Gastrocnemius medialis (tissue), 4 donors: ENCODE results near the gene ASIC3. TPM values are rescaled to one million over a fixed set of nuclear protein-coding genes. Genes with fewer than 3 reads are reported as not detected.
"Not testable (repeated sequence)": the region's sequence is repeated elsewhere in the genome, so short reads cannot be mapped to it uniquely, and the experiment has no call there.

Source experiments
- ATAC-seq, 2 donors: fragments of 150-250 bp; one replicate each; pipeline ENCODE4 v1.9.1; 2016
- DNase-seq, 2 donors: peaks; one replicate each; pipeline ENCODE4 v3.0.0-alpha.2; 2019
- H3K27ac ChIP-seq, 4 donors: fragments of 200-600 bp; sonication (generic); 1 replicate in 1 of 4; 2 replicates in 3 of 4; pipeline ENCODE4 v1.5.1; 2016 to 2018; ENCODE audit warnings: mild to moderate bottlenecking in 2 of 4, moderate library complexity in 1 of 4
- H3K27me3 ChIP-seq, 3 donors: fragments of 200-600 bp; sonication (generic) in 2 of 3; 1 replicate in 1 of 3; 2 replicates in 2 of 3; pipeline versions ENCODE4 v1.5.1 to v1.6.0; 2016 to 2019; ENCODE audit warnings: mild to moderate bottlenecking in 1 of 3, moderate library complexity in 1 of 3
- H3K36me3 ChIP-seq, 2 donors: fragments of 200-600 bp; sonication (generic) in 1 of 2; one replicate each; pipeline ENCODE4 v1.5.1; 2017 to 2018
- H3K4me1 ChIP-seq, 2 donors: fragments of 200-600 bp; sonication (generic) in 1 of 2; one replicate each; pipeline ENCODE4 v1.5.1; 2016 to 2017; ENCODE audit warnings: mild to moderate bottlenecking in 2 of 2
- H3K4me3 ChIP-seq, 4 donors: fragments of 200-600 bp; sonication (generic) in 3 of 4; 1 replicate in 1 of 4; 2 replicates in 3 of 4; pipeline ENCODE4 v1.5.1; 2016 to 2019; ENCODE audit warnings: mild to moderate bottlenecking in 2 of 4
- H3K9me3 ChIP-seq, 3 donors: fragments of 200-600 bp; sonication (generic) in 2 of 3; 1 replicate in 1 of 3; 2 replicates in 2 of 3; pipeline ENCODE4 v1.5.1; 2016 to 2019
- CTCF ChIP-seq, 5 experiments: fragments of 450-650 bp in 3 of 5; fragments of 200-600 bp in 2 of 5; sonication (generic) in 2 of 5; IDR thresholded peaks in 4 of 5; conservative IDR thresholded peaks in 1 of 5; 1 replicate in 4 of 5; 2 replicates in 1 of 5; pipeline ENCODE4 v1.5.1; 2016 to 2019; ENCODE audit warnings: antibody characterized with exemption in 5 of 5, mild to moderate bottlenecking in 3 of 5, moderate library complexity in 3 of 5
- POLR2A ChIP-seq, 2 donors: fragments of 450-650 bp; IDR thresholded peaks; one replicate each; pipeline ENCODE4 v1.6.1; 2017; ENCODE audit warnings: antibody characterized with exemption in 2 of 2, mild to moderate bottlenecking in 2 of 2, moderate library complexity in 2 of 2
- in situ Hi-C, 4 donors: fragments of 200-750 bp; cut with MboI; loops; one replicate each; pipeline versions ENCODE4 v1.15.0 to v1.8.0; 2017; ENCODE audit warnings: low sequenced_read_pairs in 4 of 4
- intact Hi-C: fragments of 100-400 bp; cut with DNase I; formaldehyde crosslinking; loops from one replicate; pipeline ENCODE4 v1.15.1; 2023; ENCODE audit warnings: low total_unique reads
- total RNA-seq, 4 donors: library from RNA; depleted of rRNA; stranded (reverse); fragments of >200 nt; gene quantifications; one replicate each; pipeline versions ENCODE4 v1.1.0 to v1.2.3, GENCODE V29; 2016

ASIC3 gene
- total RNA-seq, 4 donors from 2014 or later: 0.72 to 11.0 (median 2.5) TPM

GRCh38 chr7:151023232-151023631 is 25.1 kb upstream of the ASIC3 start:
- Histone ChIP-seq H3K9me3 (no peaks in the 10 kb centered on the region), H3K4me3 (no peak overlapping the region), H3K4me1 (peaks cover 0 to 5% of the 10 kb centered on the region in 2 donors), H3K27me3 (peaks cover 7 to 17% (median 14%) of the 10 kb centered on the region in 3 donors), H3K36me3 (no peaks in the 10 kb centered on the region), H3K27ac (no peak overlapping the region)
- no peak for TF ChIP-seq POLR2A (IDR thresholded peaks at IDR 0.05)
- no peak for TF ChIP-seq CTCF (IDR thresholded peaks at IDR 0.05 in 4 of 5, conservative IDR thresholded peaks at IDR 0.05 in 1 of 5)
- ATAC-seq (no peak), DNase-seq (no peak)
- intact Hi-C loops (loop anchor here (10.0 kb wide), 1 partner anchor 618 kb away; a partner anchor contains a TSS), in situ Hi-C loops (loop anchor here in 1 of 4 donors (10.0 kb wide), 1 partner anchor 82 kb away; no protein-coding TSS in a partner anchor)

GRCh38 chr7:151024435-151025056 is 23.8 kb upstream of the ASIC3 start, which contains the start of gene ATG9B:
TSS of gene ATG9B (minus strand) at chr7:151024494. CDS start at chr7:151024423, 71 bp downstream.
- intact Hi-C loops (loop anchor here (5.0 to 10.0 kb wide), 4 partner anchors 148 to 620 kb away; partner anchors contain the start of genes ASB10 and SMARCD3), in situ Hi-C loops (loop anchor here in 1 of 4 donors (10.0 kb wide), 1 partner anchor 80 kb away; no protein-coding TSS in a partner anchor)

GRCh38 chr7:151025924-151026671 is 22.2 kb upstream of the ASIC3 start:
- no peak overlapping the region for H3K27ac ChIP-seq
- H3K9me3 ChIP-seq: no peaks in the 10 kb centered on the region
- no peak overlapping the region for H3K4me3 ChIP-seq
- H3K36me3 ChIP-seq: no peaks in the 10 kb centered on the region
- intact Hi-C loops (loop anchor here (5.0 to 10.0 kb wide), 4 partner anchors 146 to 621 kb away; partner anchors contain the start of genes ASB10 and SMARCD3), in situ Hi-C loops (loop anchor here in 1 of 4 donors (10.0 kb wide), 1 partner anchor 79 kb away; no protein-coding TSS in a partner anchor)
- H3K4me1 ChIP-seq: peaks cover 9 to 12% of the 10 kb centered on the region in 2 donors
- no peak for TF ChIP-seq POLR2A (IDR thresholded peaks at IDR 0.05)
- no peak for TF ChIP-seq CTCF (IDR thresholded peaks at IDR 0.05 in 4 of 5, conservative IDR thresholded peaks at IDR 0.05 in 1 of 5)
- no peaks in the 10 kb centered on the region for H3K27me3 ChIP-seq
- DNase-seq (no peak), ATAC-seq (no peak)

More at GRCh38 chr7:151024435-151025056, 23.8 kb upstream of the ASIC3 start, which contains the start of gene ATG9B:
- H3K36me3 ChIP-seq: no peaks in the 10 kb centered on the region
- no peaks in the 10 kb centered on the region for H3K9me3 ChIP-seq
- peaks cover 0 to 10% (median 7%) of the 10 kb centered on the region in 3 donors for H3K27me3 ChIP-seq
- ATAC-seq: no peak
- no peak for DNase-seq
- H3K27ac ChIP-seq: no peak within 1 kb of the TSS
- peaks cover 6 to 8% of the 10 kb centered on the region in 2 donors for H3K4me1 ChIP-seq
- TF ChIP-seq POLR2A (IDR thresholded peaks at IDR 0.05) (no peak), CTCF (IDR thresholded peaks at IDR 0.05 in 4 of 5, conservative IDR thresholded peaks at IDR 0.05 in 1 of 5) (no peak)
- no peak within 1 kb of the TSS for H3K4me3 ChIP-seq

GRCh38 chr7:151026771-151027727 is 21.3 kb upstream of the ASIC3 start:
- in situ Hi-C loops (loop anchor here in 1 of 4 donors (10.0 kb wide), 1 partner anchor 78 kb away; no protein-coding TSS in a partner anchor), intact Hi-C loops (loop anchor here (5.0 to 10.0 kb wide), 4 partner anchors 145 to 622 kb away; partner anchors contain the start of genes ASB10 and SMARCD3)
- Histone ChIP-seq H3K27ac (peak overlapping the region in 3 of 4 donors; percentile 87 to 94 (median 89)), H3K4me3 (peak overlapping the region in 2 of 4 donors; percentile 61 to 81), H3K4me1 (peaks cover 9 to 12% of the 10 kb centered on the region in 2 donors)
- not testable (repeated sequence) for H3K27me3 ChIP-seq, H3K36me3 ChIP-seq, ATAC-seq, DNase-seq, H3K9me3 ChIP-seq

- H3K9me3 ChIP-seq, H3K27me3 ChIP-seq, ATAC-seq, DNase-seq, H3K36me3 ChIP-seq: not testable (repeated sequence)
- Histone ChIP-seq H3K27ac (peak overlapping the region; percentile 87 to 94 (median 88)), H3K4me1 (peaks cover 9 to 12% of the 10 kb centered on the region in 2 donors), H3K4me3 (peak overlapping the region; percentile 54 to 81 (median 64))
- intact Hi-C loops (loop anchor here (1.0 to 10.0 kb wide), 9 partner anchors 31 to 623 kb away; partner anchors contain the start of genes AGAP3, ASB10, FASTK and NUB1), in situ Hi-C loops (loop anchor here in 1 of 4 donors (10.0 kb wide), 1 partner anchor 77 kb away; no protein-coding TSS in a partner anchor)
These were observed 20.6 kb upstream of the ASIC3 start for GRCh38 chr7:151027728-151028130.
